HepG2 (cell line): ENCODE data around the gene BICDL2. TPM values are rescaled to one million over a fixed set of nuclear protein-coding genes. Genes with fewer than 3 reads are reported as not detected.

ENCODE experiments used
- ATAC-seq: fragments of 200-7000 bp; cut with Tn5 transposase; 3 replicates; pipeline ENCODE4 v1.9.1; 2020; ENCODE audit warnings: mild to moderate bottlenecking, moderate library complexity
- BruUV-seq: library from RNA; stranded (reverse); fragments of 400-500 nt; replicated peaks from 2 replicates; lab custom pipeline; 2021; lab: Mats Ljungman, UMichigan
- CTCF ChIA-PET: fragments of 300-600 bp; formaldehyde crosslinking; extraction: SDS; loops from one replicate; lab custom pipeline; 2021; ENCODE audit warnings: low total read pairs, inconsistent platforms, low intra/inter-chr PET ratio; lab: Yijun Ruan, JAX
- POLR2A ChIA-PET: fragments of 350-600 bp; sonication (Branson Sonifier 250); formaldehyde crosslinking; loops from one replicate; lab custom pipeline; 2020; ENCODE audit warnings: antibody characterized with exemption, inconsistent platforms; lab: Yijun Ruan, JAX
- DNase-seq: peaks from one replicate; pipeline ENCODE4 v3.0.0-alpha.2; 2015; ENCODE audit warnings: low spot score
- FAIRE-seq: peaks from 3 replicates; lab custom pipeline; 2011; peaks lifted over from hg19 to GRCh38; lab: Jason Lieb, UNC
- H2AFZ ChIP-seq: one replicate; pipeline ENCODE4 v1.6.1; 2011; ENCODE audit warnings: low read length, inconsistent platforms
- H3K27ac ChIP-seq: fragments of 300-600 bp; 3 replicates; pipeline ENCODE4 v1.8.0; 2011; ENCODE audit warnings: mixed run types, mild to moderate bottlenecking, mixed read lengths, low read length, inconsistent platforms; ENCODE audit not compliant: insufficient read depth; ENCODE audit errors: extremely low read length
- H3K27me3 ChIP-seq, 2 experiments: fragments of 200-600 bp in 1 of 2; 2 replicates in 1 of 2; 3 replicates in 1 of 2; pipeline versions ENCODE4 v1.6.0 to v1.8.0; 2011; ENCODE audit warnings: low read length in 2 of 2, mild to moderate bottlenecking in 2 of 2, moderate library complexity in 2 of 2, inconsistent platforms in 1 of 2; ENCODE audit not compliant: insufficient read depth in 2 of 2, control insufficient read depth in 1 of 2
- H3K36me3 ChIP-seq, 2 experiments: fragments of 200-600 bp in 1 of 2; replicated peaks in 1 of 2; 2 replicates in 1 of 2; 3 replicates in 1 of 2; pipeline versions ENCODE4 v1.5.1 to v1.8.0; 2011; ENCODE audit warnings: low read length in 2 of 2, inconsistent platforms in 1 of 2; ENCODE audit not compliant: insufficient read depth in 2 of 2, control insufficient read depth in 1 of 2
- H3K4me1 ChIP-seq: 2 replicates; pipeline ENCODE4 v1.5.1; 2012; ENCODE audit warnings: low read length, inconsistent platforms; ENCODE audit not compliant: insufficient read depth
- H3K4me2 ChIP-seq: 2 replicates; pipeline ENCODE4 v1.6.0; 2011; ENCODE audit warnings: low read depth, low read length, inconsistent platforms
- H3K4me3 ChIP-seq, 3 experiments: fragments of 200-600 bp in 1 of 3; sonication (generic), shearing (Covaris generic) in 1 of 3; replicated peaks in 1 of 3; 2 replicates each; pipeline ENCODE4 v1.5.1; 2011 to 2016; ENCODE audit warnings: low read length in 3 of 3, inconsistent platforms in 2 of 3, low read depth in 2 of 3, mild to moderate bottlenecking in 2 of 3, control low read depth in 1 of 3, mixed read lengths in 1 of 3; ENCODE audit not compliant: insufficient read depth in 1 of 3
- H3K79me2 ChIP-seq: one replicate; pipeline ENCODE4 v1.6.1; 2011; ENCODE audit warnings: low read length, inconsistent platforms; ENCODE audit not compliant: insufficient read depth
- H3K9ac ChIP-seq: 2 replicates; pipeline ENCODE4 v1.6.0; 2011; ENCODE audit warnings: mild to moderate bottlenecking, low read depth, low read length, inconsistent platforms; ENCODE audit not compliant: insufficient read depth
- H3K9me3 ChIP-seq: 2 replicates; pipeline ENCODE4 v1.5.1; 2012; ENCODE audit warnings: mild to moderate bottlenecking, low read length
- H4K20me1 ChIP-seq: 2 replicates; pipeline ENCODE4 v1.6.0; 2011; ENCODE audit warnings: inconsistent platforms, mild to moderate bottlenecking, low read length, moderate library complexity; ENCODE audit not compliant: insufficient read depth
- AGO2 ChIP-seq: fragments of 200-400 bp; formaldehyde crosslinking; optimal IDR thresholded peaks from 2 replicates; pipeline ENCODE3; 2017; ENCODE audit warnings: mild to moderate bottlenecking, low read depth, low read length, moderate library complexity
- ARID4A ChIP-seq: sonication (generic); formaldehyde crosslinking; IDR thresholded peaks from 2 replicates; pipeline ENCODE4 v1.5.0; 2020; ENCODE audit warnings: mild to moderate bottlenecking, missing genetic modification reagents, borderline replicate concordance
- CBX1 ChIP-seq: IDR thresholded peaks from one replicate; pipeline ENCODE4 v1.6.1; 2016; ENCODE audit warnings: antibody characterized with exemption, low read depth
- CBX5 ChIP-seq: sonication (generic); formaldehyde crosslinking; IDR thresholded peaks from 2 replicates; pipeline ENCODE4 v1.4.0; 2020; ENCODE audit warnings: missing genetic modification reagents, borderline replicate concordance
- NR2F1 ChIP-seq, 2 experiments: fragments of 450-650 bp in 1 of 2; formaldehyde crosslinking in 1 of 2; IDR thresholded peaks; 2 replicates each; pipeline versions ENCODE4 v1.5.0 to v1.6.1; 2016 to 2020; ENCODE audit warnings: mild to moderate bottlenecking in 1 of 2, missing compliant biosample characterization in 1 of 2, missing genetic modification reagents in 1 of 2, moderate library complexity in 1 of 2
- POLR2AphosphoS2 ChIP-seq: IDR thresholded peaks from 2 replicates; pipeline ENCODE4 v1.6.1; 2011; ENCODE audit warnings: low read depth, low read length, improper control_type of control experiment
- SCMH1 ChIP-seq: sonication (generic); formaldehyde crosslinking; IDR thresholded peaks from 2 replicates; pipeline ENCODE4 v1.9.0; 2021; ENCODE audit warnings: missing genetic modification reagents, mild to moderate bottlenecking, borderline replicate concordance
- ZFP36 ChIP-seq: fragments of 150-350 bp; IDR thresholded peaks from 2 replicates; pipeline ENCODE4 v1.6.1; 2018; ENCODE audit warnings: borderline replicate concordance, low read length, low read depth; ENCODE audit not compliant: partially characterized antibody
- ZNF275 ChIP-seq: sonication (generic); formaldehyde crosslinking; IDR thresholded peaks from 2 replicates; pipeline ENCODE4 v1.8.0; 2022; ENCODE audit warnings: missing genetic modification reagents, mild to moderate bottlenecking, inconsistent platforms, borderline replicate concordance
- ZXDC ChIP-seq: sonication (generic); formaldehyde crosslinking; IDR thresholded peaks from 2 replicates; pipeline ENCODE4 v1.5.0; 2020; ENCODE audit warnings: mild to moderate bottlenecking, missing genetic modification reagents
- WGBS: methylation state at CpG from one replicate; pipeline ENCODE4 v1.1.6; 2017; ENCODE audit warnings: low lambda C conversion rate; 5-methylcytosine and 5-hydroxymethylcytosine counted together
- in situ Hi-C: cut with HindIII; loops from 2 replicates; pipeline ENCODE4 v1.10.0; 2017; ENCODE audit warnings: low pct_unique_long_range_greater_than_20kb; ENCODE audit not compliant: extremely low pct_ligation_motif_present
- intact Hi-C: fragments of 100-400 bp; cut with micrococcal nuclease; formaldehyde crosslinking; loops from one replicate; pipeline ENCODE4 v1.10.0; 2022; ENCODE audit not compliant: unreplicated experiment
- polyA plus RNA-seq, 8 experiments: library from polyadenylated mRNA; depleted of rRNA in 3 of 8; stranded (reverse) in 7 of 8; unstranded in 1 of 8; fragments of >200 nt; fragmentation: Illumina TruSeq in 4 of 8; extraction: Trizol in 4 of 8; gene quantifications; 2 replicates each; pipeline versions ENCODE4 v1.2.1 to v1.2.3, GENCODE V29; 2011 to 2016; ENCODE audit warnings: low read depth in 4 of 8, missing spikeins in 1 of 8, mixed read lengths in 1 of 8; ENCODE audit not compliant: insufficient read depth in 1 of 8
- total RNA-seq, 5 experiments: library from RNA; depleted of rRNA; stranded (reverse); fragments of >200 nt; fragmentation: Illumina TruSeq; extraction: Trizol; gene quantifications; 2 replicates each; pipeline ENCODE4 v1.2.3, GENCODE V29; 2016; ENCODE audit warnings: low read depth in 1 of 5
- TF ChIP-seq, protein P1 (sequence below): sonication (generic); formaldehyde crosslinking; conservative IDR thresholded peaks from 2 replicates; pipeline ENCODE4 v1.4.0; 2020; ENCODE audit warnings: missing genetic modification reagents

The BICDL2 gene
- total and polyA plus RNA-seq, 2 of the 13 experiments (the other 11 are each of a cell fraction or from before 2014, with no cell fraction given), result 0.12 TPM; not detected in 1

DNA sequence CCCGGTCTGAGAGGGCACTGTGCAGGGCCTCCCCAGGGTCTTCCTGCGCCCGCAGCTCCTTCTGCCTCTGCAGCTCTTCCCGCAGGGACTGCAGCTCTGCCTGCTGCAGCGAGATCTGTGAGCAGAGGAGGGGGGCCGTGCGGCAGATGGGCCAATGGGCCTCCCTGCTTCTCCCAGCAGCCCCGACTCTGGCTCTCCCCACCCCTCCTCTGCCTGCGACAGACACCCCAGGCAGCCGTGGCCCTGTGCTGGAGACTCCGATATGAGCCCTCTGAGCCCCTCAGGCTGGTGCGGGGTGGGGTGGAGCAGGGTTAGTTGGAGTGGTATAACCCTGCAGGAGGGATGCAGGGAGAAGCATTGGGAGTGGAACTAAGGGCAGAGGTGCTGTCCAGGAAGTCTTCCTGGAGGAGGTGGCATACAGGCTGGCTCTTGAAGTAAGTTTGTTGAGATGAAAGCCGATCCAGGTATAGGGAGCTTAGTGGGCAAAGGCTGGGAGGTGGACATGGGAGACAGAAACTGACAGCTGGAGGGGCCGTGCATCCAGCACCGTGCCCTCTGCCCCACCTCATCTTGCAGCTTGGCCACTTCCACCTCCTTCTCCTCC lies 7.9 kb downstream of the BICDL2 start:
- H3K27me3 ChIP-seq, result peaks cover 9 to 51% of the 10 kb centered on the region in 2 experiments
- peak overlapping the region; percentile 75 for H3K4me2 ChIP-seq
- DNase-seq, result no peak
- CTCF ChIA-PET, result interaction anchor here (1.1 to 1.7 kb wide), 3 partner anchors 11 to 28 kb away, joined by 3 to 11 read pairs (median 5); partner anchors contain the start of gene CLDN6
- H2AFZ ChIP-seq, result no peak overlapping the region
- H3K36me3 ChIP-seq, result peaks cover 16 to 17% of the 10 kb centered on the region in 2 experiments; a peak in 4 of 5 replicates
- H3K27ac ChIP-seq, result no peak overlapping the region
- H3K79me2 ChIP-seq, result no peaks in the 10 kb centered on the region
- WGBS, result 42% methylated on average over 11 of the region's 15 CpGs
- no TSS peak for BruUV-seq
- peak overlapping the region in 2 of 3 experiments; percentile 10 to 61; a peak in 1 of 6 replicates for H3K4me3 ChIP-seq
- H4K20me1 ChIP-seq, result peaks cover 5% of the 10 kb centered on the region; the same call in 1 of the 2 replicates
- intact Hi-C loops (no loop called here), in situ Hi-C loops (no loop called here)
- 0 out of 3 replicates have a peak, but pooled peaks have one; percentile 1 for ATAC-seq
- peaks cover 32% of the 10 kb centered on the region for H3K4me1 ChIP-seq
- FAIRE-seq, result no peak
- H3K9ac ChIP-seq, result 0 out of 2 replicates have a peak overlapping the region, but pooled peaks have one; percentile 0
- H3K9me3 ChIP-seq, result no peaks in the 10 kb centered on the region
- POLR2A ChIA-PET, result interaction anchor here (0.8 to 18.8 kb wide), 13 partner anchors 9 to 106 kb away, joined by 3 to 750 read pairs (median 6); partner anchors contain the start of genes CLDN9, IL32, KREMEN2 and PKMYT1
- TF ChIP-seq ZXDC (CRISPR knock-in tag), result no peak
- peak; percentile 36 for TF ChIP-seq POLR2AphosphoS2
- 0 out of 4 replicates have a peak, but pooled peaks of 1 of the 2 experiments have one; percentile 10 for TF ChIP-seq NR2F1 (CRISPR knock-in tag; IDR thresholded peaks at IDR 0.05)
- no peak for TF ChIP-seq ZNF275
- no peak for TF ChIP-seq ARID4A (CRISPR knock-in tag)
- no peak for TF ChIP-seq CBX1
- TF ChIP-seq SCMH1 (CRISPR knock-in tag), result no peak
- TF ChIP-seq ZFP36, result peak; percentile 70
- TF ChIP-seq AGO2, result peak; percentile 7
- TF ChIP-seq, protein P1, sequence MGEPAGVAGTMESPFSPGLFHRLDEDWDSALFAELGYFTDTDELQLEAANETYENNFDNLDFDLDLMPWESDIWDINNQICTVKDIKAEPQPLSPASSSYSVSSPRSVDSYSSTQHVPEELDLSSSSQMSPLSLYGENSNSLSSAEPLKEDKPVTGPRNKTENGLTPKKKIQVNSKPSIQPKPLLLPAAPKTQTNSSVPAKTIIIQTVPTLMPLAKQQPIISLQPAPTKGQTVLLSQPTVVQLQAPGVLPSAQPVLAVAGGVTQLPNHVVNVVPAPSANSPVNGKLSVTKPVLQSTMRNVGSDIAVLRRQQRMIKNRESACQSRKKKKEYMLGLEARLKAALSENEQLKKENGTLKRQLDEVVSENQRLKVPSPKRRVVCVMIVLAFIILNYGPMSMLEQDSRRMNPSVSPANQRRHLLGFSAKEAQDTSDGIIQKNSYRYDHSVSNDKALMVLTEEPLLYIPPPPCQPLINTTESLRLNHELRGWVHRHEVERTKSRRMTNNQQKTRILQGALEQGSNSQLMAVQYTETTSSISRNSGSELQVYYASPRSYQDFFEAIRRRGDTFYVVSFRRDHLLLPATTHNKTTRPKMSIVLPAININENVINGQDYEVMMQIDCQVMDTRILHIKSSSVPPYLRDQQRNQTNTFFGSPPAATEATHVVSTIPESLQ (CRISPR knock-in tag), result no peak
- no peak for TF ChIP-seq CBX5 (CRISPR knock-in tag)
